GM23338 (cell line): ENCODE results near the gene CHST2. TPM values are rescaled to one million over a fixed set of nuclear protein-coding genes. Genes with fewer than 3 reads are reported as not detected.

Source experiments
- ATAC-seq: fragments of 200-7000 bp; cut with Tn5 transposase; 3 replicates; pipeline ENCODE4 v1.9.1; 2020
- DNase-seq: peaks from one replicate; pipeline ENCODE4 v3.0.0-alpha.2; 2015; ENCODE audit warnings: low spot score
- H2AFZ ChIP-seq: fragments of 200-600 bp; sonication (generic); 2 replicates; pipeline ENCODE4 v1.8.0; 2016; ENCODE audit warnings: antibody characterized with exemption, mild to moderate bottlenecking, moderate library complexity
- H3F3A ChIP-seq: fragments of 200-600 bp; sonication (generic); replicated peaks from 2 replicates; pipeline ENCODE4 v1.8.0; 2017; ENCODE audit warnings: antibody characterized with exemption, mixed run types, low read depth
- H3K27ac ChIP-seq: fragments of 200-600 bp; sonication (generic); 2 replicates; pipeline ENCODE4 v1.6.1; 2016; ENCODE audit warnings: low read depth
- H3K27me3 ChIP-seq: fragments of 200-600 bp; sonication (generic); 2 replicates; pipeline ENCODE4 v1.8.0; 2016; ENCODE audit warnings: mild to moderate bottlenecking, mixed run types, moderate library complexity; ENCODE audit not compliant: insufficient read depth
- H3K36me3 ChIP-seq: fragments of 200-600 bp; sonication (generic); 2 replicates; pipeline ENCODE4 v1.8.0; 2016; ENCODE audit warnings: mild to moderate bottlenecking; ENCODE audit not compliant: insufficient read depth
- H3K4me1 ChIP-seq: fragments of 200-600 bp; sonication (generic); 2 replicates; pipeline ENCODE4 v1.8.0; 2016; ENCODE audit warnings: mild to moderate bottlenecking, moderate library complexity; ENCODE audit not compliant: insufficient read depth
- H3K4me2 ChIP-seq: fragments of 200-600 bp; sonication (generic); 2 replicates; pipeline ENCODE4 v1.7.1; 2017; ENCODE audit warnings: mixed run types
- H3K4me3 ChIP-seq: fragments of 200-600 bp; sonication (generic); 2 replicates; pipeline ENCODE4 v1.6.1; 2016; ENCODE audit warnings: mixed run types
- H3K79me2 ChIP-seq: fragments of 200-600 bp; sonication (generic); replicated peaks from 2 replicates; pipeline ENCODE4 v1.8.0; 2017; ENCODE audit warnings: mild to moderate bottlenecking; ENCODE audit not compliant: insufficient read depth
- H3K9me2 ChIP-seq: fragments of 200-600 bp; sonication (generic); 2 replicates; pipeline ENCODE4 v1.8.0; 2017; ENCODE audit not compliant: insufficient read depth
- H4K20me1 ChIP-seq: fragments of 200-600 bp; sonication (generic); replicated peaks from 2 replicates; pipeline ENCODE4 v1.8.0; 2017; ENCODE audit warnings: mild to moderate bottlenecking; ENCODE audit not compliant: insufficient read depth
- H3K27ac Mint-ChIP-seq: 2 replicates; pipeline ENCODE4 v1.8.0; 2020; ENCODE audit warnings: inconsistent platforms, mild to moderate bottlenecking, moderate library complexity, mixed read lengths
- H3K27me3 Mint-ChIP-seq: 3 replicates; pipeline ENCODE4 v1.8.0; 2022; ENCODE audit warnings: low read depth, mild to moderate bottlenecking, moderate library complexity, mixed read lengths, inconsistent platforms; ENCODE audit not compliant: insufficient read depth, poor library complexity
- H3K36me3 Mint-ChIP-seq: 3 replicates; pipeline ENCODE4 v1.8.0; 2021; ENCODE audit warnings: low read depth, mild to moderate bottlenecking, inconsistent platforms, moderate library complexity, mixed read lengths
- H3K4me1 Mint-ChIP-seq: 3 replicates; pipeline ENCODE4 v1.8.0; 2020; ENCODE audit warnings: mild to moderate bottlenecking, inconsistent platforms, mixed read lengths
- H3K4me3 Mint-ChIP-seq: 3 replicates; pipeline ENCODE4 v1.8.0; 2021; ENCODE audit warnings: moderate library complexity, mild to moderate bottlenecking, inconsistent platforms, mixed read lengths
- H3K9me3 Mint-ChIP-seq: 3 replicates; pipeline ENCODE4 v1.8.0; 2020; ENCODE audit warnings: moderate library complexity, mild to moderate bottlenecking, inconsistent platforms, mixed read lengths
- CREB1 ChIP-seq: fragments of 250-450 bp; sonication (Bioruptor Pico); IDR thresholded peaks from 2 replicates; pipeline ENCODE4 v1.5.0; 2020; ENCODE audit warnings: low read depth, mild to moderate bottlenecking, moderate library complexity
- EZH2phosphoT487 ChIP-seq: fragments of 200-600 bp; sonication (generic); IDR thresholded peaks from one replicate; pipeline ENCODE4 v1.8.1; 2018; ENCODE audit warnings: antibody characterized with exemption; ENCODE audit not compliant: unreplicated experiment
- JUNB ChIP-seq: IDR thresholded peaks from one replicate; pipeline ENCODE4 v1.6.1; 2016; ENCODE audit warnings: antibody characterized with exemption; ENCODE audit not compliant: unreplicated experiment
- NANOG ChIP-seq: IDR thresholded peaks from 2 replicates; pipeline ENCODE4 v1.6.1; 2016; ENCODE audit warnings: antibody characterized with exemption, borderline replicate concordance
- POLR2AphosphoS5 ChIP-seq: IDR thresholded peaks from 2 replicates; pipeline ENCODE4 v1.6.1; 2016; ENCODE audit warnings: antibody characterized with exemption, low read depth
- STAT1 ChIP-seq: IDR thresholded peaks from one replicate; pipeline ENCODE4 v1.6.1; 2016; ENCODE audit warnings: antibody characterized with exemption; ENCODE audit not compliant: unreplicated experiment
- ZNF114 ChIP-seq: fragments of 250-450 bp; sonication (Bioruptor Pico); IDR thresholded peaks from 2 replicates; pipeline ENCODE4 v1.5.0; 2020; ENCODE audit warnings: mild to moderate bottlenecking, moderate library complexity
- polyA plus RNA-seq: library from polyadenylated mRNA; unstranded; fragments of >200 nt; fragmentation: Nextera tagmentation; extraction: Ambion mirVana; gene quantifications from 2 replicates; pipeline ENCODE4 v1.2.1, GENCODE V29; 2016
- total RNA-seq: library from RNA; depleted of rRNA; stranded (reverse); fragments of >200 nt; shearing (Covaris generic); gene quantifications from 2 replicates; pipeline ENCODE4 v1.2.3, GENCODE V29; 2014
- TF ChIP-seq, protein P1 (sequence below), 2 experiments: fragments of 200-600 bp in 1 of 2; sonication (generic) in 1 of 2; conservative IDR thresholded peaks; 2 replicates each; pipeline versions ENCODE4 v1.5.1 to v1.6.1; 2016 to 2017; ENCODE audit warnings: antibody characterized with exemption in 2 of 2, low read depth in 2 of 2, mild to moderate bottlenecking in 2 of 2, moderate library complexity in 1 of 2
- TF ChIP-seq, protein P2 (sequence below): IDR thresholded peaks from one replicate; pipeline ENCODE4 v1.6.1; 2018; ENCODE audit warnings: antibody characterized with exemption; ENCODE audit not compliant: unreplicated experiment

Gene CHST2
- total and polyA plus RNA-seq, 2 experiments from 2014 or later, result 4.1 to 28.3 TPM

DNA sequence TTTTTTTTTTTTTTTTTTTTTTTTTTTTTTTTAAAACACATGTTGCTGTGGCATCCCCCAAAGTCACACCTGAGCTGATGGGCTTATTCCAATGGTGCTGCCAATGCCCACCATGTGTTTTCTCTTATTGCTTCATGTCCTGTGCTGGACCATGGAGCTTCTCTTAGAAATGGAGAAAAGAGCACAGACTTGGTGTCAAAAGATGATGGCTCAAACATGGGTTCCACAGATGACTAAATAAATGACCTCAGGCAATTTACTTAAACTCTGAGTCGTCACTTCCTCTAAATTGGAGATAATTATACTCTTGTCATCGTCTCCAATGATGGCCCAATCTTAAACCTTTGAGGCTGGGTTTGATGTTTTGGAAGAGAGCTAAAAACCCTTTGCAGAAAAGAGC lies 28.1 kb downstream of the CHST2 start:
- no peaks in the 10 kb centered on the region for H3F3A ChIP-seq
- no peak overlapping the region for H3K4me2 ChIP-seq
- peaks cover 10% of the 10 kb centered on the region; the same call in 1 of the 2 replicates for H3K9me2 ChIP-seq
- H3K36me3 ChIP-seq, result no peaks in the 10 kb centered on the region
- H3K27ac ChIP-seq, result no peak overlapping the region
- Mint-ChIP-seq H3K36me3 (no peaks in the 10 kb centered on the region), H3K27ac (no peak overlapping the region), H3K9me3 (no peaks in the 10 kb centered on the region), H3K4me1 (peaks cover 6% of the 10 kb centered on the region; the same call in 2 of the 3 replicates), H3K4me3 (no peak overlapping the region), H3K27me3 (no peaks in the 10 kb centered on the region)
- no peak for DNase-seq
- TF ChIP-seq JUNB, result no peak
- TF ChIP-seq CREB1 (CRISPR knock-in tag), result no peak
- TF ChIP-seq, protein P1, sequence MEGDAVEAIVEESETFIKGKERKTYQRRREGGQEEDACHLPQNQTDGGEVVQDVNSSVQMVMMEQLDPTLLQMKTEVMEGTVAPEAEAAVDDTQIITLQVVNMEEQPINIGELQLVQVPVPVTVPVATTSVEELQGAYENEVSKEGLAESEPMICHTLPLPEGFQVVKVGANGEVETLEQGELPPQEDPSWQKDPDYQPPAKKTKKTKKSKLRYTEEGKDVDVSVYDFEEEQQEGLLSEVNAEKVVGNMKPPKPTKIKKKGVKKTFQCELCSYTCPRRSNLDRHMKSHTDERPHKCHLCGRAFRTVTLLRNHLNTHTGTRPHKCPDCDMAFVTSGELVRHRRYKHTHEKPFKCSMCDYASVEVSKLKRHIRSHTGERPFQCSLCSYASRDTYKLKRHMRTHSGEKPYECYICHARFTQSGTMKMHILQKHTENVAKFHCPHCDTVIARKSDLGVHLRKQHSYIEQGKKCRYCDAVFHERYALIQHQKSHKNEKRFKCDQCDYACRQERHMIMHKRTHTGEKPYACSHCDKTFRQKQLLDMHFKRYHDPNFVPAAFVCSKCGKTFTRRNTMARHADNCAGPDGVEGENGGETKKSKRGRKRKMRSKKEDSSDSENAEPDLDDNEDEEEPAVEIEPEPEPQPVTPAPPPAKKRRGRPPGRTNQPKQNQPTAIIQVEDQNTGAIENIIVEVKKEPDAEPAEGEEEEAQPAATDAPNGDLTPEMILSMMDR (conservative IDR thresholded peaks at IDR 0.05; ENCODE audit: low read depth in 2 of 2), result no peak
- no peak for TF ChIP-seq EZH2phosphoT487
- TF ChIP-seq POLR2AphosphoS5, result no peak
- TF ChIP-seq, protein P2, sequence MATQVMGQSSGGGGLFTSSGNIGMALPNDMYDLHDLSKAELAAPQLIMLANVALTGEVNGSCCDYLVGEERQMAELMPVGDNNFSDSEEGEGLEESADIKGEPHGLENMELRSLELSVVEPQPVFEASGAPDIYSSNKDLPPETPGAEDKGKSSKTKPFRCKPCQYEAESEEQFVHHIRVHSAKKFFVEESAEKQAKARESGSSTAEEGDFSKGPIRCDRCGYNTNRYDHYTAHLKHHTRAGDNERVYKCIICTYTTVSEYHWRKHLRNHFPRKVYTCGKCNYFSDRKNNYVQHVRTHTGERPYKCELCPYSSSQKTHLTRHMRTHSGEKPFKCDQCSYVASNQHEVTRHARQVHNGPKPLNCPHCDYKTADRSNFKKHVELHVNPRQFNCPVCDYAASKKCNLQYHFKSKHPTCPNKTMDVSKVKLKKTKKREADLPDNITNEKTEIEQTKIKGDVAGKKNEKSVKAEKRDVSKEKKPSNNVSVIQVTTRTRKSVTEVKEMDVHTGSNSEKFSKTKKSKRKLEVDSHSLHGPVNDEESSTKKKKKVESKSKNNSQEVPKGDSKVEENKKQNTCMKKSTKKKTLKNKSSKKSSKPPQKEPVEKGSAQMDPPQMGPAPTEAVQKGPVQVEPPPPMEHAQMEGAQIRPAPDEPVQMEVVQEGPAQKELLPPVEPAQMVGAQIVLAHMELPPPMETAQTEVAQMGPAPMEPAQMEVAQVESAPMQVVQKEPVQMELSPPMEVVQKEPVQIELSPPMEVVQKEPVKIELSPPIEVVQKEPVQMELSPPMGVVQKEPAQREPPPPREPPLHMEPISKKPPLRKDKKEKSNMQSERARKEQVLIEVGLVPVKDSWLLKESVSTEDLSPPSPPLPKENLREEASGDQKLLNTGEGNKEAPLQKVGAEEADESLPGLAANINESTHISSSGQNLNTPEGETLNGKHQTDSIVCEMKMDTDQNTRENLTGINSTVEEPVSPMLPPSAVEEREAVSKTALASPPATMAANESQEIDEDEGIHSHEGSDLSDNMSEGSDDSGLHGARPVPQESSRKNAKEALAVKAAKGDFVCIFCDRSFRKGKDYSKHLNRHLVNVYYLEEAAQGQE, result no peak
- no peak for TF ChIP-seq ZNF114 (CRISPR knock-in tag)
- TF ChIP-seq STAT1, result no peak
- TF ChIP-seq NANOG, result no peak
- H3K27me3 ChIP-seq, result no peaks in the 10 kb centered on the region
- H2AFZ ChIP-seq, result no peak overlapping the region
- no peaks in the 10 kb centered on the region for H4K20me1 ChIP-seq
- no peaks in the 10 kb centered on the region for H3K79me2 ChIP-seq
- no peak for ATAC-seq
- H3K4me1 ChIP-seq, result no peaks in the 10 kb centered on the region
- no peak overlapping the region for H3K4me3 ChIP-seq

DNA sequence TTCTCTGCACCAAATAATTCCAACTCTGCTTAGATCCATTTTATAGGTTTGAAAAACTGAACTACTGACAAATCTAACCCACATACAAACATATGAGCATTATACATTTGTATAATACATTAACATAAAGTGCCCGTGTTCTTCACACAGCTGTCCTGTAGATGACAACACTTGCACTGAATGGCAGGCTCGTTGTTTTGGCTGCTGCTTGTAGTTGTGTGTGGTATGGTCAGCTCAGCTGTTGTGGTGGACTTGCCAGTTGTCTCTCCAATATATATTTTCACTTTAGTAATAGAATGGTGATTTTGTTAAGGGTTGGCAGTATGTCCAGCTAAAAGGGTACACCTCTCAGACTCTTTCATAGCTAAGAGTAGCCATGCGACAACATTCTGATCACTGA lies 30.5 kb downstream of the CHST2 start:
- H3K9me3 Mint-ChIP-seq, result no peaks in the 10 kb centered on the region
- Histone ChIP-seq H3K4me3 (no peak overlapping the region), H3K9me2 (peaks cover 4% of the 10 kb centered on the region; the same call in 1 of the 2 replicates), H3K36me3 (no peaks in the 10 kb centered on the region), H3K79me2 (no peaks in the 10 kb centered on the region), H3K27me3 (no peaks in the 10 kb centered on the region), H3K4me1 (no peaks in the 10 kb centered on the region), H3K27ac (no peak overlapping the region), H3K4me2 (no peak overlapping the region), H4K20me1 (no peaks in the 10 kb centered on the region), H3F3A (no peaks in the 10 kb centered on the region), H2AFZ (no peak overlapping the region)
- no peaks in the 10 kb centered on the region for H3K36me3 Mint-ChIP-seq
- H3K27ac Mint-ChIP-seq, result no peak overlapping the region
- H3K27me3 Mint-ChIP-seq, result no peaks in the 10 kb centered on the region
- peaks cover 6% of the 10 kb centered on the region; the same call in 2 of the 3 replicates for H3K4me1 Mint-ChIP-seq
- no peak for ATAC-seq
- DNase-seq, result no peak
- H3K4me3 Mint-ChIP-seq, result no peak overlapping the region
- no peak for TF ChIP-seq ZNF114 (CRISPR knock-in tag)
- TF ChIP-seq, protein P1 (conservative IDR thresholded peaks at IDR 0.05; ENCODE audit: low read depth in 2 of 2), result no peak
